ENCODE measurements around the gene ARHGEF10L. TPM values are rescaled to one million over a fixed set of nuclear protein-coding genes. Genes with fewer than 3 reads are reported as not detected.

The ARHGEF10L gene
- total RNA-seq, 1 donor: 39.1 TPM

- Histone ChIP-seq H2AFZ (ENCODE audit: low read length) (no peak overlapping the region), H3K4me1 (ENCODE audit: insufficient read depth, low read length) (no peaks in the 10 kb centered on the region), H3K4me2 (ENCODE audit: insufficient read depth, low read length) (no peak overlapping the region)
Observed at GRCh38 chr1:17670587-17671313, 131.3 kb downstream of the ARHGEF10L start.

DNA sequence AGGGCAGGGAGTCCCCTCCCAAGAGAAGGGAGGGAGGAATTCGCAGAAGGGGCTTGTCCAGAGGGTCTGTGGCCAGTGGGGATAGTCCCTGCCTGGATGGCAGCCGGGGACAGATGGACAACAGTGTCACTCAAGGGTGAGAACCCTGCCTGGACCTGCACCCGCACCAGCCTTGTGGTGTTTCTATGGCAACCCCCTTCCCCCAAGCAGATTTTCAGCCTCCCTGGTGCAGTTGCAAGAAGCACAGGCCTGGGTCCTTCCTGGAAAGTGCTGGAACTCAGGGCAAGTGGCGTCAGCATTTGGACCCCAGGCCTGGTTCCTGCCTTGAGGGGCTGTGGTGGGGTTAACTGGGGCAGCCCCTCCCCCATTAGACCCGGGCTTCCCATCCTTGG, 131.8 kb downstream of the ARHGEF10L start:
- H3K4me1 ChIP-seq (ENCODE audit: insufficient read depth, low read length): no peaks in the 10 kb centered on the region
- H3K27me3 ChIP-seq (ENCODE audit: insufficient read depth, low read length): no peaks in the 10 kb centered on the region
- peaks cover 41% of the 10 kb centered on the region for H4K20me1 ChIP-seq (ENCODE audit: insufficient read depth, low read length)
- no peak overlapping the region for H3K27ac ChIP-seq (ENCODE audit: low read depth, low read length)
- H3K4me2 ChIP-seq (ENCODE audit: insufficient read depth, low read length): no peak overlapping the region
- TF ChIP-seq, protein P1, sequence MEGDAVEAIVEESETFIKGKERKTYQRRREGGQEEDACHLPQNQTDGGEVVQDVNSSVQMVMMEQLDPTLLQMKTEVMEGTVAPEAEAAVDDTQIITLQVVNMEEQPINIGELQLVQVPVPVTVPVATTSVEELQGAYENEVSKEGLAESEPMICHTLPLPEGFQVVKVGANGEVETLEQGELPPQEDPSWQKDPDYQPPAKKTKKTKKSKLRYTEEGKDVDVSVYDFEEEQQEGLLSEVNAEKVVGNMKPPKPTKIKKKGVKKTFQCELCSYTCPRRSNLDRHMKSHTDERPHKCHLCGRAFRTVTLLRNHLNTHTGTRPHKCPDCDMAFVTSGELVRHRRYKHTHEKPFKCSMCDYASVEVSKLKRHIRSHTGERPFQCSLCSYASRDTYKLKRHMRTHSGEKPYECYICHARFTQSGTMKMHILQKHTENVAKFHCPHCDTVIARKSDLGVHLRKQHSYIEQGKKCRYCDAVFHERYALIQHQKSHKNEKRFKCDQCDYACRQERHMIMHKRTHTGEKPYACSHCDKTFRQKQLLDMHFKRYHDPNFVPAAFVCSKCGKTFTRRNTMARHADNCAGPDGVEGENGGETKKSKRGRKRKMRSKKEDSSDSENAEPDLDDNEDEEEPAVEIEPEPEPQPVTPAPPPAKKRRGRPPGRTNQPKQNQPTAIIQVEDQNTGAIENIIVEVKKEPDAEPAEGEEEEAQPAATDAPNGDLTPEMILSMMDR (IDR thresholded peaks at IDR 0.05; ENCODE audit: extremely low read depth, low read depth, low read length): no peak
- no peaks in the 10 kb centered on the region for H3K36me3 ChIP-seq (ENCODE audit: insufficient read depth, low read length)
- no peaks in the 10 kb centered on the region for H3K9me3 ChIP-seq (ENCODE audit: low read depth, low read length)
- no peak for DNase-seq (ENCODE audit: insufficient read length, low spot score, missing footprints)
- H3K79me2 ChIP-seq (ENCODE audit: insufficient read depth, low read length): no peaks in the 10 kb centered on the region
- no peak overlapping the region for H2AFZ ChIP-seq (ENCODE audit: low read length)
- no peak overlapping the region for H3K4me3 ChIP-seq (ENCODE audit: insufficient read depth, low read length)

More at GRCh38 chr1:17670587-17671313, 131.3 kb downstream of the ARHGEF10L start:
- Histone ChIP-seq H3K36me3 (ENCODE audit: insufficient read depth, low read length) (peaks cover 5% of the 10 kb centered on the region), H3K4me3 (ENCODE audit: insufficient read depth, low read length) (no peak overlapping the region), H4K20me1 (ENCODE audit: insufficient read depth, low read length) (peaks cover 36% of the 10 kb centered on the region), H3K79me2 (ENCODE audit: insufficient read depth, low read length) (no peaks in the 10 kb centered on the region), H3K27me3 (ENCODE audit: insufficient read depth, low read length) (no peaks in the 10 kb centered on the region), H3K27ac (ENCODE audit: low read depth, low read length) (no peak overlapping the region), H3K9me3 (ENCODE audit: low read depth, low read length) (no peaks in the 10 kb centered on the region)
- TF ChIP-seq, protein P1 (IDR thresholded peaks at IDR 0.05; ENCODE audit: extremely low read depth, low read depth, low read length): no peak
- DNase-seq (ENCODE audit: insufficient read length, low spot score, missing footprints): no peak

- no peaks in the 10 kb centered on the region for H3K4me1 ChIP-seq (ENCODE audit: insufficient read depth, low read length)
Observed at GRCh38 chr1:17671741-17672140, 132.2 kb downstream of the ARHGEF10L start.

DNA sequence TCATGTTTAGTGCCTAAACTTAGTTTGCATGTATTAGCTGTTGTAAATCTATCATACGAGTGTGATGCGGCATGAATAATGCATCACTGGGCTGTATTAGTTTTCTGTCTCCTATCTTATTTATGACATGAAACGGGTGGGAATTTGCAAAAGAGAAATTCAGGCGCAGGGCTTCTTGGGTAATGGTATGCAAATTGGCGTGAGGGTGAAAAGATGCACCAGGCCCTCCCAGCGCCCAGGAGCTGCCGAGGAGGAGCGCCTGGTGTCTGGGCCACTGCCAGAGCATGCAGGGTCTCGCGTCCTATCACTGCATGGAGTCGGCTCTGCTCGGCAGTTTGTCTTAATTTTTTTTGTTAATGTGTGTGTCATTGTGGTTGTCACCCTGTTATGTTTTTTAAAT, 132.7 kb downstream of the ARHGEF10L start:
- Histone ChIP-seq H2AFZ (ENCODE audit: low read length) (no peak overlapping the region), H3K4me2 (ENCODE audit: insufficient read depth, low read length) (no peak overlapping the region), H3K4me1 (ENCODE audit: insufficient read depth, low read length) (no peaks in the 10 kb centered on the region), H3K27me3 (ENCODE audit: insufficient read depth, low read length) (no peaks in the 10 kb centered on the region), H3K36me3 (ENCODE audit: insufficient read depth, low read length) (no peaks in the 10 kb centered on the region), H3K79me2 (ENCODE audit: insufficient read depth, low read length) (no peaks in the 10 kb centered on the region), H3K4me3 (ENCODE audit: insufficient read depth, low read length) (no peak overlapping the region), H4K20me1 (ENCODE audit: insufficient read depth, low read length) (peaks cover 45% of the 10 kb centered on the region), H3K27ac (ENCODE audit: low read depth, low read length) (no peak overlapping the region), H3K9me3 (ENCODE audit: low read depth, low read length) (no peaks in the 10 kb centered on the region)
- DNase-seq (ENCODE audit: insufficient read length, low spot score, missing footprints): no peak
- TF ChIP-seq, protein P1 (IDR thresholded peaks at IDR 0.05; ENCODE audit: extremely low read depth, low read depth, low read length): no peak

More at GRCh38 chr1:17671741-17672140, 132.2 kb downstream of the ARHGEF10L start:
- Histone ChIP-seq H3K27me3 (ENCODE audit: insufficient read depth, low read length) (no peaks in the 10 kb centered on the region), H3K9me3 (ENCODE audit: low read depth, low read length) (no peaks in the 10 kb centered on the region), H3K36me3 (ENCODE audit: insufficient read depth, low read length) (no peaks in the 10 kb centered on the region), H3K27ac (ENCODE audit: low read depth, low read length) (no peak overlapping the region), H3K79me2 (ENCODE audit: insufficient read depth, low read length) (no peaks in the 10 kb centered on the region), H3K4me2 (ENCODE audit: insufficient read depth, low read length) (no peak overlapping the region), H4K20me1 (ENCODE audit: insufficient read depth, low read length) (peaks cover 45% of the 10 kb centered on the region), H3K4me3 (ENCODE audit: insufficient read depth, low read length) (no peak overlapping the region), H2AFZ (ENCODE audit: low read length) (no peak overlapping the region)
- no peak for DNase-seq (ENCODE audit: insufficient read length, low spot score, missing footprints)
- TF ChIP-seq, protein P1 (IDR thresholded peaks at IDR 0.05; ENCODE audit: extremely low read depth, low read depth, low read length): no peak
